Measurements from ENCODE around the gene CXXC4.

Gene CXXC4

GRCh38 chr4:104488151-104488550, 6.5 kb downstream of the CXXC4 start:
- no peak for DNase-seq (ENCODE audit: low spot score)

GRCh38 chr4:104486716-104487504, 7.8 kb downstream of the CXXC4 start:
- no peak for DNase-seq (ENCODE audit: low spot score)

GRCh38 chr4:104475652-104476051, 19.0 kb downstream of the CXXC4 start:
- DNase-seq (ENCODE audit: low spot score), result no peak

GRCh38 chr4:104472766-104473165, 21.9 kb downstream of the CXXC4 start:
- no peak for DNase-seq (ENCODE audit: low spot score)

- DNase-seq (ENCODE audit: low spot score), result no peak
Observed at GRCh38 chr4:104470770-104471169, 23.9 kb downstream of the CXXC4 start.

- DNase-seq (ENCODE audit: low spot score), result no peak
Observed at GRCh38 chr4:104469794-104470193, 24.9 kb downstream of the CXXC4 start.

GRCh38 chr4:104465619-104466018, 29.1 kb downstream of the CXXC4 start:
- no peak for DNase-seq (ENCODE audit: low spot score)

GRCh38 chr4:104465201-104465600, 29.5 kb downstream of the CXXC4 start:
- DNase-seq (ENCODE audit: low spot score), result no peak

GRCh38 chr4:104462641-104463040, 32.1 kb downstream of the CXXC4 start:
- no peak for DNase-seq (ENCODE audit: low spot score)

GRCh38 chr4:104457308-104457981, 37.2 kb downstream of the CXXC4 start:
- no peak for DNase-seq (ENCODE audit: low spot score)

GRCh38 chr4:104451573-104451972, 43.1 kb downstream of the CXXC4 start:
- no peak for DNase-seq (ENCODE audit: low spot score)

GRCh38 chr4:104449537-104449936, 45.2 kb downstream of the CXXC4 start:
- no peak for DNase-seq (ENCODE audit: low spot score)

GRCh38 chr4:104447294-104447693, 47.4 kb downstream of the CXXC4 start:
- no peak for DNase-seq (ENCODE audit: low spot score)

- DNase-seq (ENCODE audit: low spot score), result no peak
Observed at GRCh38 chr4:104446431-104447278, 48.0 kb downstream of the CXXC4 start.

- no peak for DNase-seq (ENCODE audit: low spot score)
Observed at GRCh38 chr4:104444685-104445084, 50.0 kb downstream of the CXXC4 start.

GRCh38 chr4:104436542-104436941, 58.2 kb downstream of the CXXC4 start:
- DNase-seq (ENCODE audit: low spot score), result no peak

GRCh38 chr4:104429150-104429741, 65.4 kb downstream of the CXXC4 start:
- no peak for DNase-seq (ENCODE audit: low spot score)

- no peak for DNase-seq (ENCODE audit: low spot score)
Observed at GRCh38 chr4:104425948-104426347, 68.7 kb downstream of the CXXC4 start.

GRCh38 chr4:104424989-104425388, 69.7 kb downstream of the CXXC4 start:
- DNase-seq (ENCODE audit: low spot score), result no peak

GRCh38 chr4:104424475-104424941, 70.2 kb downstream of the CXXC4 start:
- DNase-seq (ENCODE audit: low spot score), result no peak

GRCh38 chr4:104421566-104421965, 73.1 kb downstream of the CXXC4 start:
- DNase-seq (ENCODE audit: low spot score), result no peak

- DNase-seq (ENCODE audit: low spot score), result no peak
Observed at GRCh38 chr4:104420766-104421165, 73.9 kb downstream of the CXXC4 start.

Data from HuH-7.5 (cell line).